Thoracic aorta (tissue), 2 donors: ENCODE data around the gene UBE2D2. TPM values are rescaled to one million over a fixed set of nuclear protein-coding genes. Genes with fewer than 3 reads are reported as not detected.
A peak's percentile ranks its signal among the peaks of the same experiment; 100 is the strongest.

ENCODE experiments used
- ATAC-seq: fragments of 150-250 bp; one replicate; pipeline ENCODE4 v1.8.0; 2017; ENCODE audit warnings: low read depth; ENCODE audit not compliant: insufficient number of reproducible peaks, low FRiP score
- DNase-seq: peaks from one replicate; pipeline ENCODE4 v3.0.0-alpha.2; 2020; ENCODE audit warnings: low spot score
- H3K27ac ChIP-seq, 2 donors: fragments of 200-600 bp; sonication (generic); 1 replicate in 1 of 2; 2 replicates in 1 of 2; pipeline ENCODE4 v1.5.1; 2016; ENCODE audit warnings: mild to moderate bottlenecking in 2 of 2, moderate library complexity in 2 of 2
- H3K27me3 ChIP-seq: fragments of 200-600 bp; sonication (generic); replicated peaks from 2 replicates; pipeline ENCODE4 v1.6.0; 2016; ENCODE audit warnings: mild to moderate bottlenecking; ENCODE audit not compliant: insufficient read depth
- H3K36me3 ChIP-seq: fragments of 200-600 bp; sonication (generic); one replicate; pipeline ENCODE4 v1.5.1; 2016
- H3K4me1 ChIP-seq, 2 donors: fragments of 200-600 bp; sonication (generic); 1 replicate in 1 of 2; 2 replicates in 1 of 2; pipeline versions ENCODE4 v1.5.1 to v1.6.0; 2016; ENCODE audit warnings: low read depth in 2 of 2, mild to moderate bottlenecking in 1 of 2; ENCODE audit not compliant: control insufficient read depth in 1 of 2
- H3K4me3 ChIP-seq: fragments of 200-600 bp; sonication (generic); 2 replicates; pipeline ENCODE4 v1.5.1; 2016; ENCODE audit warnings: mild to moderate bottlenecking
- H3K9me3 ChIP-seq: fragments of 200-600 bp; sonication (generic); 2 replicates; pipeline ENCODE4 v1.5.1; 2016
- CTCF ChIP-seq: fragments of 200-600 bp; sonication (generic); IDR thresholded peaks from one replicate; pipeline ENCODE4 v1.5.1; 2019; ENCODE audit warnings: antibody characterized with exemption
- total RNA-seq, 2 donors: library from RNA; depleted of rRNA; stranded (reverse); fragments of >200 nt; gene quantifications; one replicate each; pipeline versions ENCODE4 v1.1.0 to v1.2.3, GENCODE V29; 2016

The UBE2D2 gene
- total RNA-seq, 2 donors from 2014 or later, result 51.9 to 66.7 TPM

- H3K4me3 ChIP-seq, result no peak overlapping the region
- no peak for ATAC-seq
- DNase-seq, result no peak
- no peaks in the 10 kb centered on the region for H3K9me3 ChIP-seq
- no peak for TF ChIP-seq CTCF
- H3K27ac ChIP-seq, result no peak overlapping the region
- peaks cover 10 to 24% of the 10 kb centered on the region in 2 donors for H3K4me1 ChIP-seq
- no peaks in the 10 kb centered on the region for H3K27me3 ChIP-seq
- H3K36me3 ChIP-seq, result no peaks in the 10 kb centered on the region
Observed at GRCh38 chr5:139646111-139646510, 85.0 kb downstream of the UBE2D2 start.

GRCh38 chr5:139646912-139647505 is 85.9 kb downstream of the UBE2D2 start:
- Histone ChIP-seq H3K4me1 (peaks cover 15 to 32% of the 10 kb centered on the region in 2 donors), H3K9me3 (no peaks in the 10 kb centered on the region), H3K4me3 (peak overlapping the region; percentile 21), H3K27ac (no peak overlapping the region), H3K27me3 (no peaks in the 10 kb centered on the region), H3K36me3 (no peaks in the 10 kb centered on the region)
- no peak for ATAC-seq
- no peak for DNase-seq
- no peak for TF ChIP-seq CTCF

- Histone ChIP-seq H3K27ac (peak overlapping the region in 1 of 2 donors; percentile 99), H3K4me3 (peak overlapping the region; percentile 90), H3K36me3 (no peaks in the 10 kb centered on the region), H3K27me3 (no peaks in the 10 kb centered on the region), H3K9me3 (no peaks in the 10 kb centered on the region), H3K4me1 (peaks cover 20 to 38% of the 10 kb centered on the region in 2 donors)
- no peak for ATAC-seq
- TF ChIP-seq CTCF, result no peak
- no peak for DNase-seq
Observed at GRCh38 chr5:139647506-139648204, 86.5 kb downstream of the UBE2D2 start.

- ATAC-seq (peak; percentile 42), DNase-seq (no peak)
- peaks cover 28 to 46% of the 10 kb centered on the region in 2 donors for H3K4me1 ChIP-seq
- no peaks in the 10 kb centered on the region for H3K36me3 ChIP-seq
- no peak for TF ChIP-seq CTCF
- peak within 1 kb of the TSS; percentile 83 to 99 for H3K27ac ChIP-seq
- H3K4me3 ChIP-seq, result peak within 1 kb of the TSS; percentile 90
- no peaks in the 10 kb centered on the region for H3K9me3 ChIP-seq
- no peaks in the 10 kb centered on the region for H3K27me3 ChIP-seq
Observed at GRCh38 chr5:139648205-139649081, 87.3 kb downstream of the UBE2D2 start, which contains the start of gene CXXC5. Gene CXXC5, plus strand, starts transcription at chr5:139648349. Its CDS starts 32,175 bp downstream, at chr5:139680524.
